ENCODE measurements around the gene RPL13A. TPM values are rescaled to one million over a fixed set of nuclear protein-coding genes. Genes with fewer than 3 reads are reported as not detected.

Gene RPL13A
- total and polyA plus RNA-seq, 2 of the 13 experiments (the other 11 are each of a cell fraction or from before 2014, with no cell fraction given) = 2,601 to 3,407 TPM

- no peak for TF ChIP-seq TCF7L2 (IDR thresholded peaks at IDR 0.05; ENCODE audit: low read depth, low read length)
- TF ChIP-seq TBP (CRISPR knock-in tag; IDR thresholded peaks at IDR 0.05) = no peak
- no peak for TF ChIP-seq MBD4 (IDR thresholded peaks at IDR 0.05; ENCODE audit: borderline replicate concordance, low read length)
- TF ChIP-seq ZNF777 (CRISPR knock-in tag; IDR thresholded peaks at IDR 0.05) = no peak
- TF ChIP-seq NFIC (IDR thresholded peaks at IDR 0.05; ENCODE audit: low read length) = no peak
- TF ChIP-seq CENPT (CRISPR knock-in tag; IDR thresholded peaks at IDR 0.05; ENCODE audit: low read depth) = no peak
- no peak for TF ChIP-seq ZHX1 (CRISPR knock-in tag; IDR thresholded peaks at IDR 0.05; ENCODE audit: low read depth)
- no peak for TF ChIP-seq ZNF333 (CRISPR knock-in tag; IDR thresholded peaks at IDR 0.05; ENCODE audit: borderline replicate concordance)
- no peak for TF ChIP-seq ZFP91 (CRISPR knock-in tag; IDR thresholded peaks at IDR 0.05; ENCODE audit: borderline replicate concordance)
- TF ChIP-seq ZNF362 (CRISPR knock-in tag; IDR thresholded peaks at IDR 0.05; ENCODE audit: borderline replicate concordance) = no peak
- TF ChIP-seq AKNA (CRISPR knock-in tag; IDR thresholded peaks at IDR 0.05; ENCODE audit: borderline replicate concordance) = no peak
- no peak for TF ChIP-seq ZNF337 (CRISPR knock-in tag; IDR thresholded peaks at IDR 0.05; ENCODE audit: borderline replicate concordance, low read depth)
- no peak for TF ChIP-seq ZNF354B (CRISPR knock-in tag; IDR thresholded peaks at IDR 0.05)
- no peak for TF ChIP-seq ZNF644 (CRISPR knock-in tag; IDR thresholded peaks at IDR 0.05; ENCODE audit: low read depth)
- no peak for TF ChIP-seq GMEB1 (CRISPR knock-in tag; IDR thresholded peaks at IDR 0.05; ENCODE audit: borderline replicate concordance)
- no peak for TF ChIP-seq PAWR (CRISPR knock-in tag; IDR thresholded peaks at IDR 0.05; ENCODE audit: borderline replicate concordance)
- no peak for TF ChIP-seq AKAP8 (CRISPR knock-in tag; IDR thresholded peaks at IDR 0.05)
- no peak for TF ChIP-seq SKI (IDR thresholded peaks at IDR 0.05; ENCODE audit: partially characterized antibody)
These were observed 19.2 kb downstream of the RPL13A start (continued) for GRCh38 chr19:49506575-49507105.

Measured in HepG2 (cell line).